Mesendoderm (in vitro differentiated cells): ENCODE results near the gene CADM2.

ENCODE experiments used
- DNase-seq: peaks from one replicate; pipeline ENCODE4 v3.0.0; 2013
- H2AK5ac ChIP-seq: 2 replicates; pipeline ENCODE4 v1.6.1; 2013; ENCODE audit warnings: low read length, inconsistent platforms
- H2BK120ac ChIP-seq: 2 replicates; pipeline ENCODE4 v1.6.1; 2013; ENCODE audit warnings: low read depth, mild to moderate bottlenecking, low read length, moderate library complexity, mixed read lengths
- H2BK15ac ChIP-seq: replicated peaks from 2 replicates; pipeline ENCODE4 v1.6.1; 2013; ENCODE audit warnings: low read depth, mild to moderate bottlenecking, moderate library complexity
- H2BK5ac ChIP-seq: 2 replicates; pipeline ENCODE4 v1.6.1; 2013; ENCODE audit warnings: low read length, inconsistent platforms
- H3K18ac ChIP-seq: 2 replicates; pipeline ENCODE4 v1.6.1; 2013; ENCODE audit warnings: mild to moderate bottlenecking, low read length, mixed read lengths
- H3K23ac ChIP-seq: one replicate; pipeline ENCODE4 v1.6.1; 2013; ENCODE audit warnings: low read length
- H3K27ac ChIP-seq: 2 replicates; pipeline ENCODE4 v1.5.1; 2013; ENCODE audit warnings: low read depth, mild to moderate bottlenecking, inconsistent platforms, low read length, moderate library complexity
- H3K27me3 ChIP-seq: 2 replicates; pipeline ENCODE4 v1.6.1; 2013; ENCODE audit warnings: low read length, control low read depth, mild to moderate bottlenecking, inconsistent platforms; ENCODE audit not compliant: insufficient read depth, poor library complexity
- H3K36me3 ChIP-seq: 2 replicates; pipeline ENCODE4 v1.6.1; 2013; ENCODE audit warnings: low read length, inconsistent platforms; ENCODE audit not compliant: control insufficient read depth, insufficient read depth
- H3K4ac ChIP-seq: one replicate; pipeline ENCODE4 v1.6.1; 2013; ENCODE audit warnings: low read depth, mild to moderate bottlenecking, low read length, moderate library complexity
- H3K4me1 ChIP-seq: 2 replicates; pipeline ENCODE4 v1.6.1; 2013; ENCODE audit warnings: low read depth, low read length, inconsistent platforms; ENCODE audit not compliant: control insufficient read depth
- H3K4me2 ChIP-seq: 2 replicates; pipeline ENCODE4 v1.6.1; 2013; ENCODE audit warnings: low read length
- H3K4me3 ChIP-seq: 2 replicates; pipeline ENCODE4 v1.5.1; 2013; ENCODE audit warnings: mild to moderate bottlenecking, low read length
- H3K56ac ChIP-seq: one replicate; pipeline ENCODE4 v1.6.1; 2013; ENCODE audit warnings: low read length
- H3K79me1 ChIP-seq: 2 replicates; pipeline ENCODE4 v1.6.1; 2013; ENCODE audit warnings: low read length, inconsistent platforms
- H3K79me2 ChIP-seq: 2 replicates; pipeline ENCODE4 v1.6.1; 2013; ENCODE audit warnings: mild to moderate bottlenecking, low read length; ENCODE audit not compliant: control insufficient read depth, insufficient read depth
- H3K9ac ChIP-seq: 2 replicates; pipeline ENCODE4 v1.6.1; 2013; ENCODE audit warnings: low read length, inconsistent platforms
- H4K5ac ChIP-seq: one replicate; pipeline ENCODE4 v1.6.1; 2013; ENCODE audit warnings: low read length
- H4K8ac ChIP-seq: one replicate; pipeline ENCODE4 v1.6.1; 2013; ENCODE audit warnings: low read depth, mild to moderate bottlenecking, control low read depth, low read length, moderate library complexity
- WGBS: extraction: QIAGEN DNeasy Blood & Tissue Kit; methylation state at CpG from one replicate; pipeline ENCODE4 v1.1.7; 2013; ENCODE audit warnings: low lambda C conversion rate, missing lambda C conversion rate; ENCODE audit not compliant: insufficient coverage; ENCODE audit errors: extremely low coverage; 5-methylcytosine and 5-hydroxymethylcytosine counted together

Gene CADM2

GRCh38 chr3:84977021-84977420 is 18.2 kb downstream of the CADM2 start:
- Histone ChIP-seq H3K27ac (no peak overlapping the region), H2BK120ac (no peak overlapping the region), H3K79me2 (no peaks in the 10 kb centered on the region), H3K4me2 (no peak overlapping the region), H3K23ac (no peak overlapping the region), H3K4me1 (no peaks in the 10 kb centered on the region), H3K4ac (no peak overlapping the region), H3K18ac (no peak overlapping the region), H3K9ac (no peak overlapping the region), H3K56ac (no peak overlapping the region), H3K36me3 (no peaks in the 10 kb centered on the region), H2AK5ac (no peak overlapping the region), H2BK15ac (no peak overlapping the region), H3K4me3 (no peak overlapping the region), H4K8ac (no peak overlapping the region), H3K79me1 (no peaks in the 10 kb centered on the region), H3K27me3 (no peaks in the 10 kb centered on the region), H4K5ac (no peak overlapping the region), H2BK5ac (no peak overlapping the region)
- WGBS, result no CpG with 5 or more reads among the region's 1 CpG
- no peak for DNase-seq

DNA sequence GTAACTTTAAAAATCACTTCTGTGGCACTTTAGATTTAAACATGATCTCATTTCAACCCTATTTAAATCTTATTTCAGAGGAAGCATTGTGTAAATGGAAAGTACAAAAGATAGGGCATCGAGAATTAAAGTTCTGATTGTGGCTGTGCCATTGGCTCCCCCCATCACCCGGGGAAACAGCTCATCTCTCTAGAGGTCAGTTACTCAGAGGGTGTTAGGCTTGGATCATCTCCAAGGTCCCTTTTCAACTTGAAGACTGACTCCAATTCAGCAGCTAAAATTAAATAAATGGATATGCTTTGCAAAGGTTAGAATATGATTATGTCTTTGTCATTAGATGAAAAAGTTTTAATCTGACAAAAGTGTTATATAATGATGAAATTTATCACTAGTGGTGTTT is 20.1 kb downstream of the CADM2 start:
- H3K4me1 ChIP-seq, result no peaks in the 10 kb centered on the region
- H4K5ac ChIP-seq, result no peak overlapping the region
- DNase-seq, result no peak
- H2BK120ac ChIP-seq, result no peak overlapping the region
- no peak overlapping the region for H4K8ac ChIP-seq
- no peak overlapping the region for H2AK5ac ChIP-seq
- H3K79me2 ChIP-seq, result no peaks in the 10 kb centered on the region
- no peak overlapping the region for H3K18ac ChIP-seq
- H3K36me3 ChIP-seq, result no peaks in the 10 kb centered on the region
- no peak overlapping the region for H3K4me3 ChIP-seq
- no peak overlapping the region for H3K27ac ChIP-seq
- no peak overlapping the region for H2BK15ac ChIP-seq
- no peak overlapping the region for H3K9ac ChIP-seq
- H3K79me1 ChIP-seq, result no peaks in the 10 kb centered on the region
- H3K27me3 ChIP-seq, result no peaks in the 10 kb centered on the region
- H3K23ac ChIP-seq, result no peak overlapping the region
- no peak overlapping the region for H3K4me2 ChIP-seq
- H3K4ac ChIP-seq, result no peak overlapping the region
- H2BK5ac ChIP-seq, result no peak overlapping the region
- WGBS, result no CpG with 5 or more reads among the region's 2 CpGs
- no peak overlapping the region for H3K56ac ChIP-seq

DNA sequence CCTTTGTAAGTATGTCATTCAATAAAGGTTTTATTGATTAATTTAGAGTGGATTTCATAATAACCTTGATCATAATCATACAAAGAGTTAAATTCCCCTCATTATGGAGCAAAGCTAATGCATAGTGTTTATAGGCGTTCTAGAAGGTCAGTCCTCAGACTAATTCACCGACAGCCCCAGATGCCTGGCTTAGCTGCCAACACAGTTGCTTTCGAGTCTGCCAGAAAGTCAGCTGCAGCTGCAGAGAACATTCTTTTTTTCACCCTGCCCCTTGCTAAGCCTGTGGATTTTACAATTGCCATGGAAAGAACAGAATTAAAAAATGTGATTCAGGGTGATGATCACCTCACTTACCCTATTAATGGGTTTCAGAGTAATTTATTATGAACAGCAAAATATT is 21.2 kb downstream of the CADM2 start:
- no peak overlapping the region for H2BK120ac ChIP-seq
- H3K9ac ChIP-seq, result no peak overlapping the region
- H3K56ac ChIP-seq, result no peak overlapping the region
- no peak overlapping the region for H3K4me3 ChIP-seq
- H3K23ac ChIP-seq, result no peak overlapping the region
- H2BK15ac ChIP-seq, result no peak overlapping the region
- no peaks in the 10 kb centered on the region for H3K4me1 ChIP-seq
- H3K36me3 ChIP-seq, result no peaks in the 10 kb centered on the region
- no peak for DNase-seq
- no peak overlapping the region for H4K8ac ChIP-seq
- H3K27ac ChIP-seq, result no peak overlapping the region
- WGBS, result no CpG with 5 or more reads among the region's 3 CpGs
- no peak overlapping the region for H3K18ac ChIP-seq
- no peaks in the 10 kb centered on the region for H3K27me3 ChIP-seq
- no peaks in the 10 kb centered on the region for H3K79me1 ChIP-seq
- H4K5ac ChIP-seq, result no peak overlapping the region
- H3K79me2 ChIP-seq, result no peaks in the 10 kb centered on the region
- H3K4ac ChIP-seq, result no peak overlapping the region
- no peak overlapping the region for H2BK5ac ChIP-seq
- H3K4me2 ChIP-seq, result no peak overlapping the region
- H2AK5ac ChIP-seq, result no peak overlapping the region

DNA sequence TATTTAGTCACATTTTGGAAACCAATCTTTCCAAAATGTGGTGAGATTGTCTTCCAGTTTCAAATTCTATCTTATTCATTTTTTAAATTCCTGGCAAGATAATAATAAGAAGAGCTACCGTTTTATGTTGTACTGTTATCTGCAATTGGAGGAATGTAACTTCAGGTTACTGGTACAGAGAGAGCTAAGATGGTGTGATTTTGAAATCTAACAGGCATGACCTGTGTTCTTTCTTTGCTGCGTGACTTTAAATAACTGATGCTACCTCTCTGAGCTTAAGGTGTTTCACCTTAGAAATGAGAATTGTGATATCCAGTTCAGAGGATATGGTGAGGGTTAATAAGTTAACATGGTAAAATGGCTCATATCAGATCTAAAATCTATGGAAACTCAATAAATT is 21.7 kb downstream of the CADM2 start:
- Histone ChIP-seq H2BK120ac (no peak overlapping the region), H3K27me3 (no peaks in the 10 kb centered on the region), H3K4me2 (no peak overlapping the region), H2BK15ac (no peak overlapping the region), H3K4ac (no peak overlapping the region), H3K4me1 (no peaks in the 10 kb centered on the region), H3K23ac (no peak overlapping the region), H2BK5ac (no peak overlapping the region), H3K36me3 (no peaks in the 10 kb centered on the region), H3K9ac (no peak overlapping the region), H3K79me1 (no peaks in the 10 kb centered on the region), H3K79me2 (no peaks in the 10 kb centered on the region), H2AK5ac (no peak overlapping the region), H3K4me3 (no peak overlapping the region), H4K8ac (no peak overlapping the region), H3K56ac (no peak overlapping the region), H3K18ac (no peak overlapping the region), H4K5ac (no peak overlapping the region), H3K27ac (no peak overlapping the region)
- WGBS, result no CpG with 5 or more reads among the region's 2 CpGs
- DNase-seq, result no peak

- H2BK5ac ChIP-seq, result no peak overlapping the region
- no peak overlapping the region for H2BK15ac ChIP-seq
- no peak overlapping the region for H2BK120ac ChIP-seq
- no peak overlapping the region for H4K5ac ChIP-seq
- no peak overlapping the region for H4K8ac ChIP-seq
- H3K18ac ChIP-seq, result no peak overlapping the region
- no peak for DNase-seq
- no peak overlapping the region for H3K4me3 ChIP-seq
- H3K36me3 ChIP-seq, result no peaks in the 10 kb centered on the region
- H3K4me1 ChIP-seq, result no peaks in the 10 kb centered on the region
- no peak overlapping the region for H3K4ac ChIP-seq
- no peaks in the 10 kb centered on the region for H3K79me1 ChIP-seq
- H2AK5ac ChIP-seq, result no peak overlapping the region
- no peak overlapping the region for H3K4me2 ChIP-seq
- no peak overlapping the region for H3K9ac ChIP-seq
- WGBS, result no CpG with 5 or more reads among the region's 3 CpGs
- H3K27me3 ChIP-seq, result no peaks in the 10 kb centered on the region
- no peak overlapping the region for H3K27ac ChIP-seq
- H3K56ac ChIP-seq, result no peak overlapping the region
- H3K79me2 ChIP-seq, result no peaks in the 10 kb centered on the region
- no peak overlapping the region for H3K23ac ChIP-seq
These were observed 24.7 kb downstream of the CADM2 start for GRCh38 chr3:84983490-84983889.

DNA sequence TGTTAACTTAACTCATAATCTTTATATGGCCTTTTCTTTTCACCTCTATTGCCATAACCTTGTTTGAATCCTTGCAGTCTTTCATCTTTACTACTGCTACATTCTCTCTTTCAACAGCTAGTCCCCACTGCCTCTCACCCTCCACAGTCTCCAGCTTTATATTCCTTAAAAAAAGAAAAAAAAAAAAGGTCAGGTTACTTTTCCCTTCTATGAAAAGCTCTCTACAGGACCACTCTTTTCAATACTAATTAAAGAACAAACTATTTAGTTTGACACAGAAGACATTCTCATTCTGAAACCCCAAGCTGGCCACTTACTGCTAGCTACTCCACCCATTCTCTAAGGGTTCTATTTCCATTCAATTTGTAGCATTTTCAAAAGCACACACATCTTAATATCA is 25.6 kb downstream of the CADM2 start:
- no peak overlapping the region for H3K4me2 ChIP-seq
- H3K79me1 ChIP-seq, result no peaks in the 10 kb centered on the region
- H3K4ac ChIP-seq, result no peak overlapping the region
- no peak overlapping the region for H2BK5ac ChIP-seq
- H4K8ac ChIP-seq, result no peak overlapping the region
- no peak overlapping the region for H3K4me3 ChIP-seq
- H2AK5ac ChIP-seq, result no peak overlapping the region
- no peaks in the 10 kb centered on the region for H3K36me3 ChIP-seq
- no peak for DNase-seq
- no peak overlapping the region for H3K18ac ChIP-seq
- no peaks in the 10 kb centered on the region for H3K79me2 ChIP-seq
- no peak overlapping the region for H3K56ac ChIP-seq
- no peaks in the 10 kb centered on the region for H3K27me3 ChIP-seq
- H2BK15ac ChIP-seq, result no peak overlapping the region
- H3K27ac ChIP-seq, result no peak overlapping the region
- H4K5ac ChIP-seq, result no peak overlapping the region
- no peaks in the 10 kb centered on the region for H3K4me1 ChIP-seq
- H3K23ac ChIP-seq, result no peak overlapping the region
- H2BK120ac ChIP-seq, result no peak overlapping the region
- no peak overlapping the region for H3K9ac ChIP-seq
